SW480 (cell line): ENCODE data around the gene RETREG1.
A peak's percentile ranks its signal among the peaks of the same experiment; 100 is the strongest.
"Not testable (repeated sequence)": the region's sequence is repeated elsewhere in the genome, so short reads cannot be mapped to it uniquely, and the experiment has no call there.

Source experiments
- DNase-seq: peaks from one replicate; pipeline ENCODE4 v3.0.0-alpha.2; 2016; ENCODE audit warnings: low spot score

The RETREG1 gene

GRCh38 chr5:16616536-16617273 is at the start of gene RETREG1:
TSS of gene RETREG1 (minus strand) at chr5:16616997. CDS start at chr5:16616971, 26 bp downstream.
- DNase-seq = peak; percentile 46

- DNase-seq = no peak
Observed at GRCh38 chr5:16666130-16666882, 49.5 kb upstream of the RETREG1 start.

GRCh38 chr5:16665601-16666000 is 48.8 kb upstream of the RETREG1 start:
- no peak for DNase-seq

GRCh38 chr5:16664368-16664767 is 47.6 kb upstream of the RETREG1 start:
- DNase-seq = no peak

GRCh38 chr5:16663840-16664239 is 47.0 kb upstream of the RETREG1 start:
- no peak for DNase-seq

- no peak for DNase-seq
Observed at GRCh38 chr5:16661713-16662112, 44.9 kb upstream of the RETREG1 start.

GRCh38 chr5:16660982-16661381 is 44.2 kb upstream of the RETREG1 start:
- DNase-seq = no peak

GRCh38 chr5:16659536-16659935 is 42.7 kb upstream of the RETREG1 start:
- no peak for DNase-seq

GRCh38 chr5:16656561-16657191 is 39.9 kb upstream of the RETREG1 start:
- DNase-seq = no peak

- DNase-seq = peak; percentile 11
Observed at GRCh38 chr5:16654647-16655334, 38.0 kb upstream of the RETREG1 start.

GRCh38 chr5:16648739-16649138 is 31.9 kb upstream of the RETREG1 start:
- not testable (repeated sequence) for DNase-seq

GRCh38 chr5:16644301-16644889 is 27.6 kb upstream of the RETREG1 start:
- no peak for DNase-seq

GRCh38 chr5:16642867-16643266 is 26.1 kb upstream of the RETREG1 start:
- DNase-seq = no peak

GRCh38 chr5:16639206-16639605 is 22.4 kb upstream of the RETREG1 start:
- no peak for DNase-seq

GRCh38 chr5:16628376-16628775 is 11.6 kb upstream of the RETREG1 start:
- DNase-seq = no peak

- DNase-seq = no peak
Observed at GRCh38 chr5:16626696-16627264, 10.0 kb upstream of the RETREG1 start.

- no peak for DNase-seq
Observed at GRCh38 chr5:16625096-16625495, 8.3 kb upstream of the RETREG1 start.

GRCh38 chr5:16619136-16619535 is 2.3 kb upstream of the RETREG1 start:
- DNase-seq = no peak

- DNase-seq = peak; percentile 63
Observed at GRCh38 chr5:16618138-16618897, 1.5 kb upstream of the RETREG1 start.

- DNase-seq = no peak
Observed at GRCh38 chr5:16617274-16617968, 624 bp upstream of the RETREG1 start.
